Stimulated activated CD4-positive, alpha-beta T cell treated with anti-CD3 and anti-CD28 coated beads, Interleukin-15, amount 100 ng/mL, for 1 hour (primary cell): ENCODE data around the gene TBK1.

Source experiments
- DNase-seq, 2 donors: peaks; one replicate each; pipeline ENCODE4 v3.0.0-alpha.2; 2020; ENCODE audit warnings: low read depth in 1 of 2, low spot score in 1 of 2

TBK1 gene

DNA sequence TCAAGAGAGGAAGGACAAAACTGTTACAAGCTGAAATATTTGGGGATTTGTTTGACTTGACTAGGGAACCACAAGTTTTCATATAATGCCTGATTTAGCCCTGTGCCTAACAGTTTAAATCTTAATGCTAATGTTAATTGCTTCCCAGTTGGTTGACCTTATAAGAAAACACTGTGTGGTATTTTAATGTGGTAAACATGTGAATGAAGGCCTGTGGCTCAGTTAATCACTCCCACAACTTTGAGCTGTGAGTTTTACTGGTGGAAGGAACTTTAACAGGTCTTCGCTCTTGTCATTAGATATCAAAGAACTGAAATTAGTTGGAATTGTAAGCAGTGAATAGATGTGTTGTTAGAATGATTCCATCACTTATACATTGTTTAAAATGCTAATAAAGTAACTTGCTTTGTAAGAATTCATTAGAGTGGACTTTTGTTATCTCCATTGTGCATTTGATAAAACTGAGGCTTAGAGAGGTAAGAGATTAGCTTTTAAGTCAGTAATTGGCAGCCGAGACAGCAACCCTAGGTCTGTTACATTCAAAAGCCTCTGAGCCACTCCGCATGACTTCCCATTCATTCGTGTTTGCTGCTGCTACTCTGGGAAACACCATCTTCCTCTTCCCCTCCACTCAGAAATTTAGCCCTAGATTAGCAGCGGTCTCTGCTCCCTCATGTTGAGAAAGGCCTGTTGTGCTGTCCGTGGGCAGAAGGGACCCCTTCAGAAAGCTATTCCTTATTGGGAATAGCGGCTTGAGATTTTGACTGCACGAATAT is 1.0 kb upstream of the TBK1 start:
- DNase-seq = no peak

DNA sequence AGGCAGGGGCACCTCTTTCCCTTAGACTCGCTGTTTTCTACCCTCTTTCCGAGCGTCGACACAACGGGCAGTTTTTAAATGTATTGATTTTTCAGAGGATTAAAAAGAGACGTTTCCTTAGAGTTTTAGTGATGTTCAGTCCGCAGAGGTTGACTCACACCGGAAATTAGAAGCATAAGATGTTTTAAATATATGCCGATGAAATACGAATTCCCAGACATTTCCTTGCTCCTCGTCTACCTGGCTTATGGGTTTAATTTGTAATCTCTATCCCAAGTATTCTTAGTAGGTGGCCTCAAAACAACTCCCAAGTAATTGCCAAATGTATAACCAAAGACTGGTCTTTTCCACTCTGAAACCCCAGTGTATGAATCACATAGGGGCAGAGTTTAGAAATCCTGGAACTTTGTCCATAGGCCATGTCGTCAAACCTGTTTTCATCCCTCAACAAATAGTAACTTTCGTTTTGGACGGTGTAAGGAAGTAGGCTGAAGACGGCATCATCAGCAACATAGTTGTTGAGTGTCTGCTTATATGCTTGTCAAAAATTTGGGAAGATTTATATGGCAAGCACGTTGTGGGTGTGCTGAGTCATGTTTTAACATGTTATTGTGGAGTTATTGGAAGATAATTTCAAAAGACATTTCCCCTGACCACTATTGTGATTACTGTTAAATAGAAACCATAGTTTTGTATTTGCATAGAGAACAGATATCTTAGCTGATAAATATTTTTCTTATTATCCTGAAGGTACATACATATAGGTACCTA is 824 bp downstream of the TBK1 start:
- no peak for DNase-seq

- no peak for DNase-seq
These were observed 3.6 kb downstream of the TBK1 start for GRCh38 chr12:64455506-64455905.

DNA sequence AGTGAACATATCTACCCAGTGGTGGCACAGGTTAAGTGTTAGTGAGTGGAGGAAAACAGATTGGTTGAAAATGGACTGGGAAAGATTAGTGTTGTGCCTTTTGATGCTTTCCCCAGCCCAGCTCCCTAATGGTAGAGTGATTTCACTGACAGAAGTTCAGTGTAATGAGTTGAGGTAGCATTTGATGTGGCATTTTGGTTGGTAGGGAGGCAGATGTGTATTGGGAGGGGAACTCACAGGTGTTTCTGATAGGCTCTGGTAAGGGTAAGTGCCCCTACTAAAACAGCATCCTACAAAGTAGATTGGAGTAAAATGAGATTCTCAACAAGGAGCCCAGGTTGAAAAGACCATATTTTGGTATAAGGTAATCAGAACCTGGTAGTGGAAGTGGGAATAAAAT is 4.2 kb downstream of the TBK1 start:
- no peak for DNase-seq

- DNase-seq = no peak
These were observed 5.1 kb downstream of the TBK1 start for GRCh38 chr12:64457032-64457431.

DNA sequence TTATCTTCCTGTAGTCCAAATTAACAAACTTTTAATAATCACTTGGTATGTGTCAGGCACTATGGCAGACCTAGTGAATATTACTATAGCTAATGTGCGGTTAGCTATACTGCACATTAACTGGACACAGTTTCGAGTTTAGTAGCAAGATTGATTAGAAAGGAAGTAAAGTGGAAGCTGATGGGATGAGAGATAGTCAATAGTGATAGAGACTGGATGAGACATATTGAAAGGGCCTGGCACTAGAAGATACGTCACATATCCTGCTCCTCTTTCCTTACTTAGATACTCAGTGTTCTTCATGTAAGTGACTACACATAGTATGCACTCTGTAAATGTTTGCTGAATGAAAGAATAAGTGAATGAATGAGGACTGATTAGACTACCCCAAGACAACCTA is 5.5 kb downstream of the TBK1 start:
- DNase-seq = no peak

DNA sequence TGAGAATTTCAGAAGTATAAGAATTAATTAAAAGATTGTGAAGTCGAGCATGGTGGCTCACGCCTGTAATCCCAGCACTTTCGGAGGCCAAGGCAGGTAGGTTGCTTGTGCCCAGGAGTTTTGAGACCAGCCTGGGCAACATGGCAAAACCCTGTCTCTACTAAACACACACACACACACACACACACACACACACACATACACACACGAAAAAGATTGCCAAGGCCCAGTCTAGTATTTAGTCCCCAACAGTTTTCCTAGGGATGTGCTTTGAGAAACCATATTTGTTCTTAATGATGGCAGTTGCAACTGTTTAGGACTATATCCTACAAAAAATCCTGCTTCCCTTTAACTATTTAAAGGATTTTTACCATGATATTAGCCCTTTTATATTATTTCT is 6.0 kb downstream of the TBK1 start:
- no peak for DNase-seq

DNA sequence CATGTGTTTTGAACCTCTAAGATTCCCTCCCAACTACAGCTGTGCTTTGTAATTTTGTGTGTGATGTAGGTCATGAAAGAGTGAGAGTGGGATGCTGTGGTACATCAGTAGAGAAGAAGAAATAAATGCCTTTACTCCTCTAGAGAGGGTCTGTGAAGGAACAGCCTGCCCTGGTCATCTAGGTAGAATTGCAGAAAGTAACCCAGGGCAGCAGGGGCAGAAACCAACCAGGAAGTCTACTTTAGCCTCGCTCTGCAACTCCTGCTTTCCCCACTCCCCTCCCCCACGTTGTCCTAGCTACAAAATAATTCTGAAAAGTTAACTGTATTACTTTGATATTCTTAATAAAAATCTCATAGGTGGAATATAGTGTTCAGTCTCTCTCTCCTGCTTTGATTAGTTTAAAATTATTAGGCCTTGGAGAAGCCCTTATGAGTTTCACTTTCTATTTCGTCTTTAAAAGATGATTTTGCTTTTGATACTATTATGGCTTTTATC is 7.5 kb downstream of the TBK1 start:
- no peak for DNase-seq

- no peak for DNase-seq
These were observed 9.9 kb downstream of the TBK1 start for GRCh38 chr12:64461634-64462414.

- DNase-seq = no peak
These were observed 14.3 kb downstream of the TBK1 start for GRCh38 chr12:64466178-64466577.

DNA sequence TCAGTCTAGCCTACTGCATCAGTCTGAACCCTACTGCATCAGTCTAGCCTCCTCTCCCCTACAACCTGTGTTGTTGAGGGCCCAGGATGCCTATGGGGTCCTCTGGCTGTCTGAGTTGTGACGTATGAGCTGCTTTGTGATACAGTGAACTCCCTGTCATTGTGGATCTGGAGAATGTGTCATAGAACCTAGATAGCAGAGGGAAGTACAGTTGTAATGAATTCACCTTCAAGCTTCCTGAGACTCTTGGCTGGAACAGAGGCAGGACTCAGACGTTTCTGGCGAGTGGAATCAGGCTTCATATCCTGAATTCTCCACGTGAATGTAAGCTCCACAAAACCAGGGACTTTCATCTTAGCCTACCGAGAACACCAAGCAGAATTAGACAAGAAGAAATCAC is 17.0 kb downstream of the TBK1 start:
- no peak for DNase-seq

DNA sequence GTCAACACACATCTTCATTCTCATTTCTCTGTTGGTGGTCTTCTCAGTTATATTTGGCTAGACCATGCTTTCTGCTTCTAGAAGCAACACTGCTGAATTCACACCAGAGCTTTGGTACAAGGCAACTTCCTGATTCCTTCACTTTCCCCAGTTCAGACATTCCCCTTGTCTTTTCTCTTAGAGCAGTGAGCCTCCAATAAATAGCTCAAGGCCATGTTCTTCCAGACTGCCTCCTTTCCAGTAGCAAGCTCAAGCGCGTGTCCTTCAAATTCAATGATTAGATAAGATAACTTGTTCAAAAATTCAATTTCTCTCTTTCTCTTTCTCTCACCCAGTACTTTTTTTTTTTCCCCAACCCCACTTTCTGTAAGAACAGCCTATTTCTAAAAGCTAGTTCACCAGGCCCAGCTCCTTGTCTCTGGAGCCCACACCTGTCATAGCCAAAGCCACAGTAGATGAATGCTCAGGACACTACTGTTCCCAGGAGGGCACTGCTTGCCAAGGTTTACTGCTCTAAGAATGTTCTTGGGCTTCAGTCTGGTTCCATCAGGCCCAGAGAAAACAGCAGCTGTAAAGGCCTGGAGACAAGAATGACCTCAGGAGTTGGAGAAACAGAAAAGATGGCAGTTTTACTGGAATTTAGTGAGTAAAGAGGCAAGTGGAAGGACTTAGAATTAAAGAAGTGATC is 17.7 kb downstream of the TBK1 start:
- no peak for DNase-seq

DNA sequence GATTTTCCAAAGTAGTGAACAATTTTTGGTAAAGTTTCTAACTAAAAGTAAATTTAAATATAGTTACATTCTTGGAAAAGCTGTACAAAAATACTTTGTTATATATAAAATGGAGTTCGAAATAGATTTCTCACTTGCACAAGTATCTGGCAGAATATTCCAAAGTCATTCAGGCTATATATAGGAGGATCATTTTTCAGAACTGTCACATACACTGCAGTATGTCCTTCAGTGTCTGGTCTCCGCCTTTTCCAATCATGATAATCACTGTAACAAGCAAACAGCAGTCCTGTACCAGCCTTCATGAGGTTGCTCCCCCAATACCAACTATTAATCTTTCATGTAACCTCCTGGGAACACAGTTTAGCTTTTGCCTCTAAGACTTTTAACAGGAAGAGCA is 18.6 kb downstream of the TBK1 start:
- no peak for DNase-seq

DNA sequence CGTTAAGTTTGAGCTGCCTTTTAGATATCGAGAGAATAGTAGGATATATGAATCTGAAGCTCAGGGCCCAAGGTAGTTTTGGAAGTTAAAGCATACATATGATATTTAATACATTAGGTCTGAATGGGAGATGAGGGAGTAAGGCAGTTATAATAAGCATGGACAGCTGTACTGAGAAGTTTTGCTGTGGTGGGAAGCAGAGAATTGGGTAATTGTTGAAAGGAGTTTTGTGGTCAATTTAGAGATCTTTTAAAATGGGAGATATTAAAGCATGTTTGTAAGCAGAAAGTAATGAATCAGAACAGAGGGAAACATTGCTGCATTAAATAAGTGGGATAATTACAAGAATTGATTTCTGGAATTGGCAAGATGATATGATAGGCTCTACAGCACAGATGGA is 21.3 kb downstream of the TBK1 start:
- no peak for DNase-seq

DNA sequence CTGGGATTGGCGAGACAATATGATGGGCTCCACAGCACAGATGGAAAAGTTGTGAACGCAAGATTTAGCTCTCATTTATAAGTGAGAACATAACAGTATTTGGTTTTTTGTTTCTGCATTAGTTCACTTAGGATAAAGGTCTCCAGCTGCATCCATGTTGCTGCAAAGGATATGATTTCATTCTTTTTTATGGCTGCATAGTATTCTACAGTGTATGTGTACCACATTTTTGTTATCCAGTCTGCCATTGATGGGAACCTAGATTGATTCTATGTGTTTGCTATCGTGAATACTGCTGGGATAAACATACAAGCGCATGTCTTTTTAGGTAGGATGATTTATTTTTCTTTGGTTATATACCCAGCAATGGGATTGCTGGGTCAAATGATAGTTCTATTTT is 23.6 kb downstream of the TBK1 start:
- DNase-seq = no peak

DNA sequence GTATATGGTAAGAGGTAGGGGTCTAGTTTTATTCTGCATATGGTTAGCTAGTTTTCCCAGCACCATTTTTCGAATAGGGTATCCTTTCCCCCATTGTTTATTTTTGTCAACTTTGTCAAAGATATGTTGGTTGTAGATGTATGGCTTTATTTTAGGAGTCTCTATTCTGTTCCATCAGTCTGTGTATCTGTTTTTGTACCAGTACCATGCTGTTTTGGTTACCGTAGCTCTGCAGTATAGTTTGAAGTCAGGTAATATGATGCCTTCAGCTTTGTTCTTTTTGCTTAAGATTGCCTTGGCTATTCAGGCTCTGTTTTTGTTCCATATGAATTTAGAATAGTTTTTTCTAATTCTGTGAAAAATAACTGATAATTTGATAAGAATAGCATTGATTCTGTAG is 24.9 kb downstream of the TBK1 start:
- DNase-seq = no peak

DNA sequence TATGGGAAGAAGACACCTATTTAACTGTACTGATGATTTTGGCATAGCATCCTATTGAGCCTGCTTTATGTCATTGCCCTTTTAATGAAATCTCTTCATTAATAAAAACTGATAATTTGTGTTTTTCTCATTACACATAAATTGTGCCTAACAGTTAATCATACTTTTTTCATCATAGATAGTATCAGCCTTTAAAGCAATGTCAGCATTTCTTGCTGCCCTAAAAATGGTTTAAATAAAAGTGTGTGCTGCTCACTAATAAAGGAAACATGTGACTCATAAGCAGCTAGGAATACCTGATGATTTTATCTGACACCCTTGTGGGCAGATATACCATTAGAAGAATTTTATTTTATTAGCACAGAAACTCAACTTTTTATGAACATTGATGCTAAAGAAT is 26.7 kb downstream of the TBK1 start:
- no peak for DNase-seq

DNA sequence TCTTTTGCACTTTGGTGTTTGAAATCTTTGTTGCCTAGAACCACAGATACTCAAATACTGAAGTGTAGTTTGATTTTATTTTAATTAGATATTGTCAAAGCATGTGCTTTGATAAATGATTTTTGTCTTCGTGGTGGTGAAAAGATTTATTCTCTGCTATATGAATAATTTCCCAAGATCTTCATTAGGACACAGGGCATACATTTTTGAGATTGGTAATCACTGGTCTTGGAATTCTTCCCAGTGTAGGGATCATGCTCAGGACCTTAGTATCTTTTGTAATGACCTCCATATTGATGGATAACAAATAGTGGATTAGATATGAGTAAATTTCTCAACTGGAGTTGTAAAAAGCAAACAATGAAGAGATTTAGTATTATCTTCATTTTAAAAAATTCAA is 28.2 kb downstream of the TBK1 start:
- no peak for DNase-seq

- DNase-seq = no peak
These were observed 34.7 kb downstream of the TBK1 start for GRCh38 chr12:64486657-64487056.

DNA sequence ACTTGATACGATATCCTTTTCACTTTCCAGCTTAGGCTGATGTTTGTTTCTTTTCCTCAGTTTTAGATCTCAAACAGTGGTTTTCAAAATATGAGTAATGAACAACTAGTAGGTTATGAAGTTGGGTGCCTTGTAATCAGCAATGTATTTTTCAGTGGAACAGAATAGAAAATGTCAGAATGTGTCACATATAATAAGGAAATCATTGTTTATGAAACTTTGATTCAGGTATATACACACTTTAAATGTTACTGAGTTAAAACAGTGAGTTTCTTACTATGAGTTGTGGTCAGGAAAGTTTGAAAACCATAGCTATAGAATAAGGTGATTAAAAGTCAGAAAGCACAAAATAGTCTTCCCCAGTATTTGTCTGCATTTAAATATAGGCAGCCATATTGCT is 39.8 kb downstream of the TBK1 start:
- DNase-seq = no peak

- no peak for DNase-seq
These were observed 41.6 kb downstream of the TBK1 start for GRCh38 chr12:64493513-64493912.
